SK-N-SH treated with all-trans-retinoic acid at 6 μM for 48 hours (cell line): ENCODE results near the gene ELAPOR2.

Source experiments
- ATAC-seq: fragments of 200-7000 bp; cut with Tn5 transposase; 3 replicates; pipeline ENCODE4 v1.9.1; 2020; ENCODE audit warnings: mild to moderate bottlenecking, moderate library complexity
- ARNTL ChIP-seq: fragments of 450-650 bp; formaldehyde crosslinking; IDR thresholded peaks from 2 replicates; pipeline ENCODE4 v1.5.0; 2020; ENCODE audit warnings: low read depth, mild to moderate bottlenecking, moderate library complexity, borderline replicate concordance
- BACH2 ChIP-seq: fragments of 250-450 bp; sonication (Bioruptor Pico); IDR thresholded peaks from 2 replicates; pipeline ENCODE4 v1.9.0; 2021; ENCODE audit warnings: mild to moderate bottlenecking, borderline replicate concordance
- CSDC2 ChIP-seq: fragments of 250-450 bp; sonication (Bioruptor Pico); IDR thresholded peaks from 2 replicates; pipeline ENCODE4 v1.5.0; 2020; ENCODE audit warnings: mild to moderate bottlenecking, moderate library complexity
- ESRRG ChIP-seq: fragments of 250-450 bp; sonication (Bioruptor Pico); IDR thresholded peaks from 2 replicates; pipeline ENCODE4 v1.6.1; 2021; ENCODE audit warnings: mild to moderate bottlenecking
- GLIS3 ChIP-seq: fragments of 250-450 bp; sonication (Bioruptor Pico); IDR thresholded peaks from 2 replicates; pipeline ENCODE4 v1.5.0; 2020; ENCODE audit warnings: mild to moderate bottlenecking, moderate library complexity
- ISL1 ChIP-seq: fragments of 250-450 bp; sonication (Bioruptor Pico); IDR thresholded peaks from 2 replicates; pipeline ENCODE4 v2.1.2; 2022; ENCODE audit warnings: mild to moderate bottlenecking, moderate library complexity
- OSR1 ChIP-seq: fragments of 250-450 bp; sonication (Bioruptor Pico); IDR thresholded peaks from 2 replicates; pipeline ENCODE4 v1.8.0; 2022; ENCODE audit warnings: moderate library complexity, mild to moderate bottlenecking, inconsistent platforms
- PPARA ChIP-seq: fragments of 250-450 bp; sonication (Bioruptor Pico); IDR thresholded peaks from 2 replicates; pipeline ENCODE4 v1.5.0; 2020; ENCODE audit warnings: mild to moderate bottlenecking, borderline replicate concordance
- RARB ChIP-seq: fragments of 250-450 bp; sonication (Bioruptor Pico); IDR thresholded peaks from 2 replicates; pipeline ENCODE4 v1.8.0; 2021; ENCODE audit warnings: mild to moderate bottlenecking, moderate library complexity
- SNAI2 ChIP-seq: fragments of 250-450 bp; sonication (Bioruptor Pico); IDR thresholded peaks from 2 replicates; pipeline ENCODE4 v1.5.0; 2020; ENCODE audit warnings: mild to moderate bottlenecking, moderate library complexity
- TCF4 ChIP-seq: fragments of 250-450 bp; sonication (Bioruptor Pico); IDR thresholded peaks from 2 replicates; pipeline ENCODE4 v1.8.0; 2021; ENCODE audit warnings: mild to moderate bottlenecking, moderate library complexity, borderline replicate concordance
- TOX ChIP-seq: fragments of 250-450 bp; sonication (Bioruptor Pico); IDR thresholded peaks from 2 replicates; pipeline ENCODE4 v1.8.0; 2021; ENCODE audit warnings: mild to moderate bottlenecking, moderate library complexity, borderline replicate concordance
- ZC3H10 ChIP-seq: fragments of 250-450 bp; sonication (Bioruptor Pico); IDR thresholded peaks from 2 replicates; pipeline ENCODE4 v1.5.1; 2021; ENCODE audit warnings: mild to moderate bottlenecking, moderate library complexity
- ZFP3 ChIP-seq: fragments of 250-450 bp; sonication (Bioruptor Pico); IDR thresholded peaks from 2 replicates; pipeline ENCODE4 v1.5.0; 2020; ENCODE audit warnings: mild to moderate bottlenecking, moderate library complexity
- ZFP30 ChIP-seq: fragments of 450-650 bp; formaldehyde crosslinking; IDR thresholded peaks from 2 replicates; pipeline ENCODE4 v1.5.0; 2022; ENCODE audit warnings: mild to moderate bottlenecking, moderate library complexity
- ZNF565 ChIP-seq: fragments of 450-650 bp; formaldehyde crosslinking; conservative IDR thresholded peaks from 2 replicates; pipeline ENCODE4 v1.5.0; 2020; ENCODE audit warnings: low read depth, mild to moderate bottlenecking, moderate library complexity
- ZNF8 ChIP-seq: fragments of 450-650 bp; formaldehyde crosslinking; IDR thresholded peaks from 2 replicates; pipeline ENCODE4 v1.5.0; 2020; ENCODE audit warnings: mild to moderate bottlenecking, moderate library complexity
- TF ChIP-seq, protein P1 (sequence below): fragments of 250-450 bp; sonication (Bioruptor Pico); IDR thresholded peaks from 2 replicates; pipeline ENCODE4 v1.8.0; 2021; ENCODE audit warnings: low read depth, mild to moderate bottlenecking, moderate library complexity, borderline replicate concordance
- TF ChIP-seq, protein P2 (sequence below): fragments of 250-450 bp; sonication (Bioruptor Pico); IDR thresholded peaks from 2 replicates; pipeline ENCODE4 v1.8.0; 2020; ENCODE audit warnings: mild to moderate bottlenecking, moderate library complexity, borderline replicate concordance
- TF ChIP-seq, protein P3 (sequence below): fragments of 250-450 bp; sonication (Bioruptor Pico); IDR thresholded peaks from 2 replicates; pipeline ENCODE4 v1.5.1; 2020; ENCODE audit warnings: low read depth, mild to moderate bottlenecking, moderate library complexity
- TF ChIP-seq, protein P4 (sequence below): fragments of 250-450 bp; sonication (Bioruptor Pico); IDR thresholded peaks from 2 replicates; pipeline ENCODE4 v1.5.0; 2020; ENCODE audit warnings: mild to moderate bottlenecking, moderate library complexity
- TF ChIP-seq, protein P5 (sequence below): fragments of 250-450 bp; sonication (Bioruptor Pico); IDR thresholded peaks from 2 replicates; pipeline ENCODE4 v1.5.1; 2021; ENCODE audit warnings: mild to moderate bottlenecking, moderate library complexity

The ELAPOR2 gene

DNA sequence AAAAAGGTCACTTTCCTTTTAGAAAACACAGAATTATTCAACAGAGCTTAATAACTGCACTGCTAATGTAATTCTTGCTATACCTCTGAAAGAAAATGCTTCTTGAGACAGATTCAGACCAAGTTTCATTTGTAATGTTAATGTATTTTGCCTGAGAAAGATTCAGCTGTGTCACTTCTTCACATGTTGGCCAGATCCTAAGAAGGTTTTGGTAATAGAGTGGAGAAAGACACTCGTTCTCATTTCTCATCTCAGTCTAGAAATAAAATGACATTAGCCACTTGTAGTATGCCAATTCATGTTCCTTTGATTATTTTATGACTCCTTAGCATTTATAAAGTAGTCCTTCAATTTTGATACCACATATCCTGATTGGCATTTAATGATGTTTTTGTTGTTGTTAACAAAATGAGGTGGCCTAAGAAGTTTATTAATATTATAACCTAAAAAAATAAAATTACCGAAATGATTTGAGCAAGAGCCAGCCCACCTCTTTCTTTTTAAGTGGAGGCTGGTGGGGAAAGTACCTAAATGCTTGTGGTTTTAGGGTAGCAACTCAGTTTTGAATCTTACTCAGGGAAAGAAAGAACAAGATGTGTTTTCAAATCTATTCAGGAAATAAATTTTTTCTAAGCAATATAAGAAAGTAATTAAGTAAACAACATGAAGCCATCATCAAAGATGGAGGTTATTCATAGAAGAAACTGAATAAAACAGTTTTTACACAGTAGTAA is 16.4 kb upstream of the ELAPOR2 start (continued):
- TF ChIP-seq, protein P1, sequence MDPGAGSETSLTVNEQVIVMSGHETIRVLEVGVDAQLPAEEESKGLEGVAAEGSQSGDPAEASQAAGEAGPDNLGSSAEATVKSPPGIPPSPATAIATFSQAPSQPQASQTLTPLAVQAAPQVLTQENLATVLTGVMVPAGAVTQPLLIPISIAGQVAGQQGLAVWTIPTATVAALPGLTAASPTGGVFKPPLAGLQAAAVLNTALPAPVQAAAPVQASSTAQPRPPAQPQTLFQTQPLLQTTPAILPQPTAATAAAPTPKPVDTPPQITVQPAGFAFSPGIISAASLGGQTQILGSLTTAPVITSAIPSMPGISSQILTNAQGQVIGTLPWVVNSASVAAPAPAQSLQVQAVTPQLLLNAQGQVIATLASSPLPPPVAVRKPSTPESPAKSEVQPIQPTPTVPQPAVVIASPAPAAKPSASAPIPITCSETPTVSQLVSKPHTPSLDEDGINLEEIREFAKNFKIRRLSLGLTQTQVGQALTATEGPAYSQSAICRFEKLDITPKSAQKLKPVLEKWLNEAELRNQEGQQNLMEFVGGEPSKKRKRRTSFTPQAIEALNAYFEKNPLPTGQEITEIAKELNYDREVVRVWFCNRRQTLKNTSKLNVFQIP: no peak
- TF ChIP-seq RARB (CRISPR knock-in tag): no peak

DNA sequence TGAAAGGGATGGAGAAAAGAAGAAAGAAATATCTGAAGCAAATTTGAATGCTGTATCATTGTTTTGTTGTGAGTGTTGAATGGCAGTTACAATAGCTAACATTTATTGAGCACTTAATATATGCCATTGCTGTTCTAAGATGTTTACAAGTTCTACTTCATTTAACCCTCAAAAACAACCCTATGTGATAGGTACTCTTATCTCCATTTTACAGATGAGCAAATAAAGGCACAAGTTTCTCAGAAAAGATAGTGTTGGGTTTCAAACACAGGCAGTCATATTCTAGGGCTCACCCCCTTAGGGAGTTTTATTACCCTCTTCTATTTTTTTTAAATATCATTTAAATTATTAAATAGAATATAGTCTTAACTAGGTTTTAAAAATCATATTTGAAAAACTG is 8.3 kb upstream of the ELAPOR2 start:
- TF ChIP-seq ESRRG (CRISPR knock-in tag): no peak
- no peak for TF ChIP-seq SNAI2 (CRISPR knock-in tag)
- no peak for TF ChIP-seq ZFP3 (CRISPR knock-in tag)
- no peak for TF ChIP-seq CSDC2
- TF ChIP-seq, protein P2, sequence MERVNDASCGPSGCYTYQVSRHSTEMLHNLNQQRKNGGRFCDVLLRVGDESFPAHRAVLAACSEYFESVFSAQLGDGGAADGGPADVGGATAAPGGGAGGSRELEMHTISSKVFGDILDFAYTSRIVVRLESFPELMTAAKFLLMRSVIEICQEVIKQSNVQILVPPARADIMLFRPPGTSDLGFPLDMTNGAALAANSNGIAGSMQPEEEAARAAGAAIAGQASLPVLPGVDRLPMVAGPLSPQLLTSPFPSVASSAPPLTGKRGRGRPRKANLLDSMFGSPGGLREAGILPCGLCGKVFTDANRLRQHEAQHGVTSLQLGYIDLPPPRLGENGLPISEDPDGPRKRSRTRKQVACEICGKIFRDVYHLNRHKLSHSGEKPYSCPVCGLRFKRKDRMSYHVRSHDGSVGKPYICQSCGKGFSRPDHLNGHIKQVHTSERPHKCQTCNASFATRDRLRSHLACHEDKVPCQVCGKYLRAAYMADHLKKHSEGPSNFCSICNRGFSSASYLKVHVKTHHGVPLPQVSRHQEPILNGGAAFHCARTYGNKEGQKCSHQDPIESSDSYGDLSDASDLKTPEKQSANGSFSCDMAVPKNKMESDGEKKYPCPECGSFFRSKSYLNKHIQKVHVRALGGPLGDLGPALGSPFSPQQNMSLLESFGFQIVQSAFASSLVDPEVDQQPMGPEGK (CRISPR knock-in tag): no peak
- ATAC-seq: no peak

DNA sequence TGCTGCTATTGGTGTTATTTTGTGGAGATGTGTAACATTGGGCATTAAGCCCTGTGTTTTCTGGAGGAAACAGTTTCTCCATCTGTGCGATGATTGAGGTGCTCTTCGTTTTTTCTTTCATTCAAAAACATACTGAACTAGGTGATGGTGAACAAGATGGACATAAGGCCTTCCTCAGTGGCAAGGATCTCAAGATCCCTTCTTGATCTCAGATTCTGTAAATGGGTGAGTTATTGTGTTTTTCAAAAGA is 759 bp upstream of the ELAPOR2 start:
- no peak for TF ChIP-seq TOX
- TF ChIP-seq, protein P1: no peak
- no peak for TF ChIP-seq ZC3H10
- TF ChIP-seq PPARA: no peak
- no peak for TF ChIP-seq RARB (CRISPR knock-in tag)
- ATAC-seq: no peak

DNA sequence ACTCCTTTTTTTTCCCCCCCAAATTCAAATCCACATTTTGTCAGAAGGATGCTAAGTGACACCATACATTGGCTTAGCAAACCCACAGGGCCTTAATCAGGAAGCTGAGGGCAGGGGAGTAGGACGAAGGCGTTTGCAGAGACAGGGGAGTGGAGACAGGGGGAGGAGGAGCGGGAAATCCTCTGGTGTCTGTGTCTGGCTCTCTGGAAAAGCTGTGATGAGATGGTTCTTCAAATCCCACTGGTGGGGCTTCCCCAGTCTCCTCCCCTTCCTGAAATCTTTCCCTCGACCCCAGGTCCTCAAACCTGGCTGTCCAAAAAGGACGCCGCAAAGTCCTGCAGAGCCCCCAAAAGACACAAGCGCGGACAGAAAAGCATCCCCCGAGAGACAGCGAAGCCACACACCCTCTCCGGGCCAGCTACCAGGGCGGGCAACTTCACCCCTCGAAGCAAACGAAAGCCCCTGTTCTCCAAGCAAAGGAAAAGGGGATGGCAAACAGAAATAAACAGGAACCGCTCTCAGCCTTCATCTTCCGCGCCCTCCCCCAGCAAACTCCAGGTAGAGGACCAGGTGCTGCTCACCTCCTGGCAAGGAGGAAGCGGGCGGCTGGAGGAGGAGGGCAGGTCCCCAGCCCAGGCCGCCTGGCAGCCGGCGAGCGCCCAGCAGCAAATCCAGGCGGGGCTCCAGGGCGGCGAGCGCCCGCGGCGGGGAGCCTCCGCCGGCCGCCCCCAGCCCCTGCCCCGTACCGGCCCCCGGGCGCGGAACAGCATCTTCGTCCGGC is 520 bp downstream of the ELAPOR2 start:
- no peak for TF ChIP-seq ZFP3 (CRISPR knock-in tag)
- TF ChIP-seq PPARA: no peak
- no peak for TF ChIP-seq ARNTL (CRISPR knock-in tag)
- no peak for TF ChIP-seq RARB (CRISPR knock-in tag)
- TF ChIP-seq ZNF8: no peak
- TF ChIP-seq GLIS3 (CRISPR knock-in tag): no peak
- no peak for TF ChIP-seq SNAI2 (CRISPR knock-in tag)
- TF ChIP-seq BACH2 (CRISPR knock-in tag): no peak
- TF ChIP-seq CSDC2: no peak
- no peak for TF ChIP-seq OSR1 (CRISPR knock-in tag)
- TF ChIP-seq, protein P3, sequence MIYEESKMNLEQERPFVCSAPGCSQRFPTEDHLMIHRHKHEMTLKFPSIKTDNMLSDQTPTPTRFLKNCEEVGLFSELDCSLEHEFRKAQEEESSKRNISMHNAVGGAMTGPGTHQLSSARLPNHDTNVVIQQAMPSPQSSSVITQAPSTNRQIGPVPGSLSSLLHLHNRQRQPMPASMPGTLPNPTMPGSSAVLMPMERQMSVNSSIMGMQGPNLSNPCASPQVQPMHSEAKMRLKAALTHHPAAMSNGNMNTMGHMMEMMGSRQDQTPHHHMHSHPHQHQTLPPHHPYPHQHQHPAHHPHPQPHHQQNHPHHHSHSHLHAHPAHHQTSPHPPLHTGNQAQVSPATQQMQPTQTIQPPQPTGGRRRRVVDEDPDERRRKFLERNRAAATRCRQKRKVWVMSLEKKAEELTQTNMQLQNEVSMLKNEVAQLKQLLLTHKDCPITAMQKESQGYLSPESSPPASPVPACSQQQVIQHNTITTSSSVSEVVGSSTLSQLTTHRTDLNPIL (CRISPR knock-in tag): no peak
- no peak for TF ChIP-seq ISL1 (CRISPR knock-in tag)
- peak; percentile 64 for ATAC-seq

DNA sequence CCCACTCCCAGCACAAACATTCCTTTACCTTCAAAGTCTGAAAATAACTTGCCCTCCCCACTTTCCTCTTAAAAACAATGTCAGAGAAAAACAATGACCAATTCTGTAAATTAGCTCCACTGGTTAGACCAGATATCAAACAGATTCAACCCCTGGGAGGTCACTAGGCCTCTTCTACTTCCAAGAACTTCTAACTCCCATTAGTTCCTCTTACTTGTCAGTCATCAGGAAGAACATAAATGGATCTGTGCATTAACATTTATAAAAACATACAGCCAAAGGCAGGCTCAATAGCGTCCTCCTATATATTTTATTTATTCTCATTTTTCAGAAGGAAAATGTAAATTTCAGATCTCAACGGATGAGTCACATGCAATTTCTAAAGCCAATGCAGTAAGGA is 2.2 kb downstream of the ELAPOR2 start:
- ATAC-seq: no peak
- TF ChIP-seq TCF4 (CRISPR knock-in tag): no peak

DNA sequence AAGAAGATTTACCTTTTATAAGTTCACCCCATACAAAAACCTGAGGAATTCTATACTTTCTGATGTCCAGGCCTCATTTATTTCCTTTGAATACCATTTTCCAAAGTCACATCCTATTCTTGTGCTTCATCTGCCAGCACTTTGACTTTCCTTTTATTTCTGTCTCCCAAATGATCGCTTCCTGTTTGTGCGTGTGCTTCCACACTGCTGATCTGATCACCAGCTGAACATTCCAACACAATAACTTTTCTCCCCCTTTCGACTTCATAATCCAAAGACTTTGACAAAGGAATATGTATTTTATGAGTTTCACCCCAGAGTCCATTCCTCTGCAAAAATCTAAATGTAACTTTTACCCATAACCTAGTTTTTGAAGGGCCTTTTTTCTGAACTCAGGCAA is 3.1 kb downstream of the ELAPOR2 start:
- ATAC-seq: no peak
- TF ChIP-seq ZFP3 (CRISPR knock-in tag) (no peak), ZNF565 (CRISPR knock-in tag) (no peak), SNAI2 (CRISPR knock-in tag) (no peak), ZC3H10 (no peak), OSR1 (CRISPR knock-in tag) (no peak), ZFP30 (CRISPR knock-in tag) (no peak), BACH2 (CRISPR knock-in tag) (no peak), ESRRG (CRISPR knock-in tag) (no peak)
- TF ChIP-seq, protein P4, sequence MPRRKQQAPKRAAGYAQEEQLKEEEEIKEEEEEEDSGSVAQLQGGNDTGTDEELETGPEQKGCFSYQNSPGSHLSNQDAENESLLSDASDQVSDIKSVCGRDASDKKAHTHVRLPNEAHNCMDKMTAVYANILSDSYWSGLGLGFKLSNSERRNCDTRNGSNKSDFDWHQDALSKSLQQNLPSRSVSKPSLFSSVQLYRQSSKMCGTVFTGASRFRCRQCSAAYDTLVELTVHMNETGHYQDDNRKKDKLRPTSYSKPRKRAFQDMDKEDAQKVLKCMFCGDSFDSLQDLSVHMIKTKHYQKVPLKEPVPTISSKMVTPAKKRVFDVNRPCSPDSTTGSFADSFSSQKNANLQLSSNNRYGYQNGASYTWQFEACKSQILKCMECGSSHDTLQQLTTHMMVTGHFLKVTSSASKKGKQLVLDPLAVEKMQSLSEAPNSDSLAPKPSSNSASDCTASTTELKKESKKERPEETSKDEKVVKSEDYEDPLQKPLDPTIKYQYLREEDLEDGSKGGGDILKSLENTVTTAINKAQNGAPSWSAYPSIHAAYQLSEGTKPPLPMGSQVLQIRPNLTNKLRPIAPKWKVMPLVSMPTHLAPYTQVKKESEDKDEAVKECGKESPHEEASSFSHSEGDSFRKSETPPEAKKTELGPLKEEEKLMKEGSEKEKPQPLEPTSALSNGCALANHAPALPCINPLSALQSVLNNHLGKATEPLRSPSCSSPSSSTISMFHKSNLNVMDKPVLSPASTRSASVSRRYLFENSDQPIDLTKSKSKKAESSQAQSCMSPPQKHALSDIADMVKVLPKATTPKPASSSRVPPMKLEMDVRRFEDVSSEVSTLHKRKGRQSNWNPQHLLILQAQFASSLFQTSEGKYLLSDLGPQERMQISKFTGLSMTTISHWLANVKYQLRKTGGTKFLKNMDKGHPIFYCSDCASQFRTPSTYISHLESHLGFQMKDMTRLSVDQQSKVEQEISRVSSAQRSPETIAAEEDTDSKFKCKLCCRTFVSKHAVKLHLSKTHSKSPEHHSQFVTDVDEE (CRISPR knock-in tag): no peak
- TF ChIP-seq, protein P5, sequence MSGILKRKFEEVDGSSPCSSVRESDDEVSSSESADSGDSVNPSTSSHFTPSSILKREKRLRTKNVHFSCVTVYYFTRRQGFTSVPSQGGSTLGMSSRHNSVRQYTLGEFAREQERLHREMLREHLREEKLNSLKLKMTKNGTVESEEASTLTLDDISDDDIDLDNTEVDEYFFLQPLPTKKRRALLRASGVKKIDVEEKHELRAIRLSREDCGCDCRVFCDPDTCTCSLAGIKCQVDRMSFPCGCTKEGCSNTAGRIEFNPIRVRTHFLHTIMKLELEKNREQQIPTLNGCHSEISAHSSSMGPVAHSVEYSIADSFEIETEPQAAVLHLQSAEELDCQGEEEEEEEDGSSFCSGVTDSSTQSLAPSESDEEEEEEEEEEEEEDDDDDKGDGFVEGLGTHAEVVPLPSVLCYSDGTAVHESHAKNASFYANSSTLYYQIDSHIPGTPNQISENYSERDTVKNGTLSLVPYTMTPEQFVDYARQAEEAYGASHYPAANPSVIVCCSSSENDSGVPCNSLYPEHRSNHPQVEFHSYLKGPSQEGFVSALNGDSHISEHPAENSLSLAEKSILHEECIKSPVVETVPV: no peak
